Uterus (tissue), 4 donors: ENCODE measurements around the gene RBMX. TPM values are rescaled to one million over a fixed set of nuclear protein-coding genes. Genes with fewer than 3 reads are reported as not detected.

Source experiments
- DNase-seq, 2 donors: peaks; one replicate each; pipeline ENCODE4 v3.0.0-alpha.2; 2019 to 2020
- H3K27ac ChIP-seq, 2 donors: fragments of 200-600 bp; sonication (generic); 1 replicate in 1 of 2; 2 replicates in 1 of 2; pipeline ENCODE4 v1.5.1; 2016 to 2018
- H3K27me3 ChIP-seq, 2 donors: fragments of 200-600 bp; sonication (generic); one replicate each; pipeline ENCODE4 v1.5.1; 2018 to 2019; ENCODE audit warnings: control low read depth in 1 of 2
- H3K36me3 ChIP-seq, 2 donors: fragments of 200-600 bp; sonication (generic); one replicate each; pipeline ENCODE4 v1.5.1; 2019; ENCODE audit warnings: control low read depth in 1 of 2
- H3K4me1 ChIP-seq, 2 donors: fragments of 200-600 bp; sonication (generic); one replicate each; pipeline ENCODE4 v1.5.1; 2018 to 2019; ENCODE audit warnings: control low read depth in 1 of 2
- H3K4me3 ChIP-seq, 2 donors: fragments of 200-600 bp; sonication (generic); 1 replicate in 1 of 2; 2 replicates in 1 of 2; pipeline ENCODE4 v1.5.1; 2018 to 2019; ENCODE audit warnings: mild to moderate bottlenecking in 1 of 2
- H3K9me3 ChIP-seq, 2 donors: fragments of 200-600 bp; sonication (generic); one replicate each; pipeline ENCODE4 v1.5.1; 2019; ENCODE audit warnings: control low read depth in 1 of 2
- POLR2A ChIP-seq, 2 donors: fragments of 450-650 bp; IDR thresholded peaks; one replicate each; pipeline ENCODE4 v1.6.1; 2016; ENCODE audit warnings: antibody characterized with exemption in 2 of 2, mild to moderate bottlenecking in 1 of 2, moderate library complexity in 1 of 2
- intact Hi-C: fragments of 100-400 bp; cut with DNase I; formaldehyde crosslinking; loops from one replicate; pipeline ENCODE4 v1.15.1; 2023; ENCODE audit warnings: low total_unique reads
- total RNA-seq, 4 donors: library from RNA; depleted of rRNA in 3 of 4; stranded (reverse); fragments of >200 nt in 3 of 4; gene quantifications; one replicate each; pipeline versions ENCODE4 v1.1.0 to v1.2.4, GENCODE V29; 2014 to 2023
- TF ChIP-seq, protein P1 (sequence below), 4 experiments: fragments of 200-600 bp in 2 of 4; fragments of 450-650 bp in 2 of 4; sonication (generic) in 2 of 4; IDR thresholded peaks; one replicate each; pipeline ENCODE4 v1.5.1; 2016 to 2019; ENCODE audit warnings: antibody characterized with exemption in 4 of 4, mild to moderate bottlenecking in 2 of 4, moderate library complexity in 1 of 4
- donor health status: DM: yes; HTN: yes; CAD: no.

RBMX gene
- total RNA-seq, 4 donors from 2014 or later = 231 to 478 (median 248) TPM

DNA sequence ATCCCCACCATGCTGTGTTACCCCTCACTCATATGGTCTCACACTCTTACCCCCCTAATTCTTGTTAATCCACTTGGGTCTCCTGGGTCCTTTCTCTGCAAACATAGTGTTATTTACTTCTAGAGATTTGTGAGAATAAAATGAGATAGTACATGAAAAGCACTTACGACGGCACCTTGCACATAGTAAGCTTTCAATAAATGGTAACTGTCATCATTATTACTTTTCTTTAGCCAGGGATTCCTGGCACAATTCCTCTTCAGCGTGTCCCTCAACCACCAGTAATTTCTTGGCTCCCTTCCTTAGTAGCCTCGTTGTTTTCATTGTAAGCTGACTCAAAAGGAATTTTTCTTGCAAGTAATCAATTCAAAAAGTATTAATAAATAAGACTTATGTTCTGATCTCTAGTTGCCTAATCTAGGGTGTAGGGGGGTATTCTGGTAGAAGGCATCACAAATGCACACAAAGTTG lies 30.1 kb upstream of the RBMX start:
- peak overlapping the region; percentile 12 to 54 for H3K4me3 ChIP-seq
- H3K27me3 ChIP-seq = no peaks in the 10 kb centered on the region
- H3K4me1 ChIP-seq = no peaks in the 10 kb centered on the region
- H3K36me3 ChIP-seq = no peaks in the 10 kb centered on the region
- H3K27ac ChIP-seq = peak overlapping the region; percentile 89 to 92
- DNase-seq = no peak
- intact Hi-C loops = no loop called here
- TF ChIP-seq, protein P1, sequence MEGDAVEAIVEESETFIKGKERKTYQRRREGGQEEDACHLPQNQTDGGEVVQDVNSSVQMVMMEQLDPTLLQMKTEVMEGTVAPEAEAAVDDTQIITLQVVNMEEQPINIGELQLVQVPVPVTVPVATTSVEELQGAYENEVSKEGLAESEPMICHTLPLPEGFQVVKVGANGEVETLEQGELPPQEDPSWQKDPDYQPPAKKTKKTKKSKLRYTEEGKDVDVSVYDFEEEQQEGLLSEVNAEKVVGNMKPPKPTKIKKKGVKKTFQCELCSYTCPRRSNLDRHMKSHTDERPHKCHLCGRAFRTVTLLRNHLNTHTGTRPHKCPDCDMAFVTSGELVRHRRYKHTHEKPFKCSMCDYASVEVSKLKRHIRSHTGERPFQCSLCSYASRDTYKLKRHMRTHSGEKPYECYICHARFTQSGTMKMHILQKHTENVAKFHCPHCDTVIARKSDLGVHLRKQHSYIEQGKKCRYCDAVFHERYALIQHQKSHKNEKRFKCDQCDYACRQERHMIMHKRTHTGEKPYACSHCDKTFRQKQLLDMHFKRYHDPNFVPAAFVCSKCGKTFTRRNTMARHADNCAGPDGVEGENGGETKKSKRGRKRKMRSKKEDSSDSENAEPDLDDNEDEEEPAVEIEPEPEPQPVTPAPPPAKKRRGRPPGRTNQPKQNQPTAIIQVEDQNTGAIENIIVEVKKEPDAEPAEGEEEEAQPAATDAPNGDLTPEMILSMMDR (IDR thresholded peaks at IDR 0.05) = no peak
- no peak for TF ChIP-seq POLR2A (IDR thresholded peaks at IDR 0.05)
- H3K9me3 ChIP-seq = no peaks in the 10 kb centered on the region

- intact Hi-C loops = no loop called here
Observed at GRCh38 chrX:136909706-136910564, 29.4 kb upstream of the RBMX start.

GRCh38 chrX:136909119-136909705 lies 28.7 kb upstream of the RBMX start:
- H3K9me3 ChIP-seq = no peaks in the 10 kb centered on the region
- no peak for TF ChIP-seq POLR2A (IDR thresholded peaks at IDR 0.05)
- TF ChIP-seq, protein P1 (IDR thresholded peaks at IDR 0.05) = no peak
- no peaks in the 10 kb centered on the region for H3K27me3 ChIP-seq
- intact Hi-C loops = no loop called here
- peak overlapping the region; percentile 89 to 92 for H3K27ac ChIP-seq
- H3K4me1 ChIP-seq = no peaks in the 10 kb centered on the region
- peak; percentile 86 to 90 for DNase-seq
- peak overlapping the region; percentile 54 to 80 for H3K4me3 ChIP-seq
- no peaks in the 10 kb centered on the region for H3K36me3 ChIP-seq

More at GRCh38 chrX:136909706-136910564, 29.4 kb upstream of the RBMX start:
- Histone ChIP-seq H3K27ac (peak overlapping the region; percentile 89 to 92), H3K4me1 (no peaks in the 10 kb centered on the region), H3K27me3 (no peaks in the 10 kb centered on the region), H3K4me3 (peak overlapping the region; percentile 54 to 80), H3K9me3 (no peaks in the 10 kb centered on the region), H3K36me3 (no peaks in the 10 kb centered on the region)
- peak; percentile 30 to 49 for TF ChIP-seq POLR2A (IDR thresholded peaks at IDR 0.05)
- TF ChIP-seq, protein P1 (IDR thresholded peaks at IDR 0.05) = no peak
- peak; percentile 86 to 96 for DNase-seq

DNA sequence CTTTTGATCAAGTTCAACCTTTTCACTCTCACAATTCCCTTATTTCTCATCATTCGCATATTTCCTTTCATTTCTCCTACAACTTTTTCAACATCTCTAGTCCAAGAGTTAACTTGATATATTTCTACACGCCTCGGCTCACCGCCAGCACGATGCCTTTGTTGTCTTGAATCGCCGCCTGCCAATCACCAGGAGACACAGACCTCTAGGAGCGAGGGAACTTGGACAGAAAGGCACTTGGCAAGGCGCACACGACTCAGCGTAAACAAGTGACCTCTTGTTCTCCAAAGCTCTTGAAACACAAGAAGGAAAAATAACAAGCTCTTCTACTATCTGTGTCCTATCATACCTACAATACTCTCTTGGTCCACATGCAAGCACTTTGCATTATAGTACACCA lies 27.1 kb upstream of the RBMX start:
- Histone ChIP-seq H3K4me3 (no peak overlapping the region), H3K36me3 (no peaks in the 10 kb centered on the region), H3K27me3 (no peaks in the 10 kb centered on the region), H3K4me1 (no peaks in the 10 kb centered on the region), H3K27ac (no peak overlapping the region), H3K9me3 (no peaks in the 10 kb centered on the region)
- intact Hi-C loops = no loop called here
- TF ChIP-seq, protein P1 (IDR thresholded peaks at IDR 0.05) = no peak
- no peak for TF ChIP-seq POLR2A (IDR thresholded peaks at IDR 0.05)
- DNase-seq = no peak
